HCT116 (cell line): Measurements from ENCODE around the gene BBS10.

Experiments
- CTCF ChIP-seq, 3 experiments: fragments of 200-600 bp in 1 of 3; sonication (generic) in 1 of 3; IDR thresholded peaks in 2 of 3; conservative IDR thresholded peaks in 1 of 3; 2 replicates each; pipeline ENCODE4 v1.5.1; 2012 to 2017; ENCODE audit warnings: low read depth in 2 of 3, low read length in 2 of 3, antibody characterized with exemption in 1 of 3, borderline replicate concordance in 1 of 3, control low read depth in 1 of 3, mild to moderate bottlenecking in 1 of 3, mixed read lengths in 1 of 3, mixed run types in 1 of 3, moderate library complexity in 1 of 3; ENCODE audit not compliant: insufficient read depth in 1 of 3
- MAX ChIP-seq: IDR thresholded peaks from 2 replicates; pipeline ENCODE4 v1.6.1; 2012
- POLR2A ChIP-seq: IDR thresholded peaks from 2 replicates; pipeline ENCODE4 v1.7.0; 2011; ENCODE audit warnings: borderline replicate concordance; ENCODE audit not compliant: insufficient read depth, insufficient read length; ENCODE audit errors: extremely low read depth
- RAD21 ChIP-seq: IDR thresholded peaks from 2 replicates; pipeline ENCODE4 v1.6.1; 2012; ENCODE audit warnings: low read depth, mild to moderate bottlenecking
- YY1 ChIP-seq: IDR thresholded peaks from 2 replicates; pipeline ENCODE4 v1.6.1; 2011; ENCODE audit warnings: low read length, low read depth, moderate library complexity, mild to moderate bottlenecking; ENCODE audit not compliant: insufficient replicate concordance; ENCODE audit errors: extremely low read depth
- ZBTB33 ChIP-seq: IDR thresholded peaks from 2 replicates; pipeline ENCODE4 v1.6.1; 2011; ENCODE audit warnings: mild to moderate bottlenecking, low read length, moderate library complexity; ENCODE audit not compliant: insufficient replicate concordance; ENCODE audit errors: extremely low read depth

- TF ChIP-seq MAX: no peak
- TF ChIP-seq POLR2A: no peak
- peak; percentile 19 to 53 (median 25); a peak in 4 of 6 replicates for TF ChIP-seq CTCF (IDR thresholded peaks at IDR 0.05 in 2 of 3, conservative IDR thresholded peaks at IDR 0.05 in 1 of 3; ENCODE audit: borderline replicate concordance in 1 of 3, insufficient read depth in 1 of 3, low read depth in 2 of 3, low read length in 2 of 3)
- no peak for TF ChIP-seq ZBTB33
- TF ChIP-seq YY1: no peak
- peak; percentile 90 for TF ChIP-seq RAD21
Measured at GRCh38 chr12:76346798-76347420, 1.3 kb downstream of the BBS10 start.
